ENCODE data around the gene LRRC42.

The LRRC42 gene

DNA sequence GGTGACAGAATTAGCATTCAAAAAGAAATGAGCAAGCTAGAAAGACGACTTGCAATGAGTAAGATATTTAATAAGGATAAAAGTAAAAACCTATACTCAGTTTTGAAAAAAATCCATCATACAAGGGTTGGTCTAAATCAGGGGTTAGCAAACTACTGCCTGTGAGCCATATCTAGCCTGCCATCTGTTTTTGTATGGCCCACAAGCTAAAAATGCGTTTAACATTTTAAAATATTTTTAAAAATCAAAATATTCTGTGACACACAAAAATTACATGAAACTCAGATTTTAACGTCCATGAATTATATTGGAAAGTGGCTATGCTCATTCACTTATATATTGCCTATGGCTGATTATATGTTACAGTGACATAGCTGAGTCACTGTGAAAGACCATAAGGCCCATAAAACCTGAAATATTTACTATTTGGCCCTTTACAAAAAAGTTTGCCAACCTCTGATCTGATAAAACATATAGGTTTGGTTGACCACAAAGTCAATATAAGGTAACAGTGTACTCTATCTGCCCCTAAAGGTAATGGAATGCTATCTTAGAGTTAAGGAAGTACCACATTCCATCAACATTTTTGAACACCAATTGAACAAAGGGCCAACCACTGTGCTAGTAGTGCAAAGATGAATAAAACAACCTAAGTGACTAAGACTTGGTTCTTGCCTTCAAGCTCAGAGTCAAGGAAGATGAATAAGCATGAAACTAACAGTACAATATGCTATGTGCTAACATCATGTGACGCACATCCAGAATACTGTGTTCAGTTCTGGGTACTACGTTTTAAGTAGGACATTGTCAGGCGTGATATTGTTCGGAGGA is 3.8 kb upstream of the LRRC42 start:
- no peak for DNase-seq (ENCODE audit: low read depth in 3 of 3)

DNA sequence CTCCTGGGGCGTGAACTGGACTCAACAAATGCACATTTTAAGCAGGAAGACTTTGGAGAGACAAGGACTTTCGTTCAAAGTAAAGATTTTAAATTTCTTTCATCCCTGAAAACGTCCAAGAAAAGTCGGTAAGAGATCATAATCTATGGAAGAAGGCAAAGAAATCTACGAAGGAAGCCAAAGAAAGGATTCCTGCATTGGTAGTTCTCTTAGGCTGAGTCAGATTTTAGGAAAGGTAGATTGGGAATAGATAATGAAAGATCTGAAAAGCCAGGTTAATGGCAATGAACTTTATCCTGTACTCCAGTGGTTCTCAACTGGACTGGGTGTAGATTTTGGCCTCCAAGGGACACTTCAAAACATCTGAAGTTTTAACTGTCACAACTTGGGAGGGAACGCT is 3.1 kb upstream of the LRRC42 start:
- DNase-seq (ENCODE audit: low read depth in 3 of 3), result no peak

DNA sequence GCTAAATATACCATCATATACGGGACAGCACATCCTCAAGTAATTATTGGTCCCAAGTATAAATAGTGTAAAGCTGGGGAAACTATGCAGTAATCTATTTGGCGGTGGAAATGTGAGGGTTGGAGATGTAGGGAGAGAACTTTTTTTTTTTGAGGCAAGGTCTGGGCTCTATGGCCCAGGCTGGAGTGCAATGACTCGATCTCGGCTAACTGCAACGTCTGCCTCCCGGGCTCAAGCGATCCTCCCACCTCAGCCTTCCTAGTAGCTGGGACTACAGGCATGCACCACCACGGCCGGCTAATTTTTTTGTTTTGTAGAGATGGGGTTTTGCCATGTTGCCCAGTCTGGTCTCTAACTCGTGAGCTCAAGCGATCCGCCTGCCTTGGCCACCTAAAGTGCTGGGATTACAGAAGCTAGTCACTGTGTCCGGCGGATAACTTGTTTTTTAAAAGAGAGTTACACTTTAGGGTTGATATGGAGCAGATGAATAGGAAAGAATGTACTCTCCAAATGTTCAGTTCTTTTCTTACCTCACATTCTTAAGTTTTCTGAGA is 2.6 kb upstream of the LRRC42 start:
- no peak for DNase-seq (ENCODE audit: low read depth in 3 of 3)

DNA sequence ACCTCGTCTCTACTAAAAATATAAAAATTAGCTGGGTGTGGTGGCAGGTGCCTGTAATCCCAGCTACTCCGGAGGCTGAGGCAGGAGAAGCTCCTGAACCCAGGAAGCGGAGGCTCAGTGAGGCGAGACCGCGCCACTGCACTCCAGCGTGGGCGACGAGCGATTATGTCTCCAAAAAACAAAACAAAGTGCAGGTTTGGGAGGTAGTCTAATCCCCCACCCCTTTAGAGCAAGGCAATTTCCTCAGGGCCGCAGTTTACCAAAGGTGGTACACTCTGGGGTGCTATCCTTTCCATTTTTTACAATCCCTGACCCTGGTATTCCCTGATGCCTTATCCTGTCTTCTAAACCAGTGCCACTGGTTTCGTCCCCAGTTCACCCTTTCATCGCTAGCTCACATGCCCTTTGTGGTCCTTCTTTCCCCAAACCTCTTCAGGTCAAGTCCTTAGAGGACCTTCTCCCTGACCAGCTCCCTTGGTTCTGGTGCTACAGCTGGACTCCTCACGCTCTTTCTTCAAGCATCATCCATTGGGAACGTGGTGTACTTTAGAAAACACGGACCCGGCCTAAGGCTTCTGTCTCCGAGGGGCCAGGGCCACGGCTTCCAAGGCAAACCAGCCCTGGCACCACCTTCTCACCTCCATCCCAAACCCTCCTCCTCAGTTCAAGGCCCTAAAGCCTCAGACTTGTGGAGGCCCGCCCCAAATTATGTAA is 1.5 kb upstream of the LRRC42 start:
- no peak for DNase-seq (ENCODE audit: low read depth in 3 of 3)

DNA sequence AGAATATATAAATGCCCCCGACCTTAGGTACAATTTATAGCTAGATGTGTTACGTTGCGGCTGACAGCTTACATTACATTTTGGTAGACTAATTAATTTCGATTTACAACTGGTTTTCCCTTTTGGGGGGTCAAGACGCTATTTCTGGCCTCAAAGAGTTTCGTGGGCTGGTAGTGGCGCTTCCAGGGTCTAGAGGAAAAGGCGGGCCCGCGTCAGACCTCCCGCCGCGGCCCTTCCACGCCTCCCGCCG is 1.0 kb upstream of the LRRC42 start:
- no peak for DNase-seq (ENCODE audit: low read depth in 3 of 3)

DNA sequence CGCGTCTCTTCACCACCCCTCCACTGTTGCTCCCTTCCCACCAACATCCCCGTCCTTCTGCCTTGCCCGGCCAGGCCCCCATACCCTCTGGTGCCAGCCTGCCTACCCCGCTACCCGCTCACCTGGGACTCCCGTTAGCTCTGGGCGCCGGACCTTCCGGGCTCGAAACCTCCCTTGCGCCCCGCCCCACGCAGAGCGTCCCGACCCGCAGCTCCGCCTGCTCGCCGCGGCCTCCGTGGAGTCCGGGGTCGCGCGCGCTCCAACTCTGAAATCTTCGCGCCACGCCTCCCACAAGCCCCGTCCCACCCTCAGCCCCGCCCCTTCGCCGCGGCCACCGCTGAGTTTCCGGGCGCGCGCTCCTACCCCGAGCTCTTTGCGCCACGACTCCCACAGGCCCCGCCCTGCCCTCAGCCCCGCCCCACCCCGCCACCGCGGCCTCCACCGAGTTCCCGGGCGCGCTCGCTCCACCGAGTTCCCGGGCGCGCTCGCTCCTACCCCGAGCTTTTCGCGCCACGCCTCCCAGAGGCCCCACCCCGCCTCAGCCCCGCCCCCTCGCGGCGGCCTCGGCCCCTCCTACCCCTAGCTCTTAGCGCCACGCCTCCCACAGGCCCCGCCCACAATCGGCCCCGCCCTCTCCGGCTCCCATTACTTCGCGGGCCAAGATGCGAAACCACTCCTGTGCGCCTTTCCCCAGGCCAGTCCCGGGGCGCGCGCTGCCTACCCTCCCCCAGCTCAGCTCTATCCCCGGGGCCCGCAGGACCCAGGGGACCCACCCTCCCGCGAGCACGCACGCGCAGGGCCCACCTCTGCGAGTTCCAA is 508 bp upstream of the LRRC42 start, which contains the start of gene IFT25:
Gene IFT25, minus strand, starts transcription at position 267 of the 819 bp plus-strand sequence. CDS start 5,617 bp downstream, outside the sequence.
- peak; percentile 98 to 99 (median 99) for DNase-seq (ENCODE audit: low read depth in 3 of 3)

DNA sequence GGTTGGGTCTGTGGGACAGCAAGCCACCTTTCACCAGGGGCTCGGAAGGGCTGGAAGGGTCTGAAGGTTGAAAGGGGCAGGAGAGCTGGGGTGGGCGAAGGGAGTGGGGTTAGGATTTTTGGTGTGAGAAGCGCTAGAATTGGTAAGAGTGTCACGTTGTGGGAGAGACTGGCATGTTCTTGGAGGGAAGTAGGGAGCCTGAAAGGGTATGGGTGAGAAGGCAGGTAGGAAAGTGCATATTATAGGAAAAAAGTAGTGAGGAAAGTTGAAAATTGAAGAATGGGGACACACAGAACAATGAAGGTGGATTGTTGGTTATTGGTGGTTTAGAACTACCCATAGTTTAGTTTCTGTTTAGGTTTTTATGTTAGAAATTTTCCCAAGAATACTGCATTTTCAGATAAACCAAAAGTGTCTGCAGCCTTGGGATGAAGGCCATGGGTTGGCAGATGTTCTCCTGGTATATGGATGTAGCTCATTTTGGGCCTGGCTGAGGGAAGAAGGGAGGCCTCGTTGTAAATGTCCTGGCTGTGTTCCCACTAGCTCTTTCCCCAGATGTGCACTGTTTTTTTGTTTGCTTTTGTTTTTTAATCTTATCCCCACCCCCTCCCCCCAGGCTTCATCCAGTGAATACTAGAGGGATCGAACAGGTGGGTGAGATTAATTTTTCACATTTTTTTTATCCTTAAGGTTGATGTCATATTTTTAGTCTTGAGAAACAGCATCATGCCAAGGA is 1.2 kb downstream of the LRRC42 start:
- DNase-seq (ENCODE audit: low read depth in 3 of 3), result no peak

DNA sequence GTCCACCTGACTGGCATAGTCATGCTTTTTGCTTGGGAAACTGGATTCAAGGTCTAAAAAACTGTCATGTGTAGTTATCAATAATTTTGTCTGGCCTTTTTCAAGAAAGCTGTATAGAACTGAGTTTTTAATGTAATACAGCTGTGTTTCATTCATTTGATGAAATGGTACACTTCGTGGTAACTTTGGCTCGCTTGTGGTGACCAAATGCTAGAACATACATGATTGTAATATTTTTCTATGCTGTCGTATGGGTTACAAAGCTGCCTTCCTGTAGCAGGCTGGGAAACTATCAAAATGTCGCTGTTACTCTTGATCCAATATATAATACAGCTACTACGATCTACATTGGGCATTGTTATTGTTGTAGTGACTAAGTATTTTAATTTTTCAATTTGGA is 2.1 kb downstream of the LRRC42 start:
- DNase-seq (ENCODE audit: low read depth in 3 of 3), result no peak

DNA sequence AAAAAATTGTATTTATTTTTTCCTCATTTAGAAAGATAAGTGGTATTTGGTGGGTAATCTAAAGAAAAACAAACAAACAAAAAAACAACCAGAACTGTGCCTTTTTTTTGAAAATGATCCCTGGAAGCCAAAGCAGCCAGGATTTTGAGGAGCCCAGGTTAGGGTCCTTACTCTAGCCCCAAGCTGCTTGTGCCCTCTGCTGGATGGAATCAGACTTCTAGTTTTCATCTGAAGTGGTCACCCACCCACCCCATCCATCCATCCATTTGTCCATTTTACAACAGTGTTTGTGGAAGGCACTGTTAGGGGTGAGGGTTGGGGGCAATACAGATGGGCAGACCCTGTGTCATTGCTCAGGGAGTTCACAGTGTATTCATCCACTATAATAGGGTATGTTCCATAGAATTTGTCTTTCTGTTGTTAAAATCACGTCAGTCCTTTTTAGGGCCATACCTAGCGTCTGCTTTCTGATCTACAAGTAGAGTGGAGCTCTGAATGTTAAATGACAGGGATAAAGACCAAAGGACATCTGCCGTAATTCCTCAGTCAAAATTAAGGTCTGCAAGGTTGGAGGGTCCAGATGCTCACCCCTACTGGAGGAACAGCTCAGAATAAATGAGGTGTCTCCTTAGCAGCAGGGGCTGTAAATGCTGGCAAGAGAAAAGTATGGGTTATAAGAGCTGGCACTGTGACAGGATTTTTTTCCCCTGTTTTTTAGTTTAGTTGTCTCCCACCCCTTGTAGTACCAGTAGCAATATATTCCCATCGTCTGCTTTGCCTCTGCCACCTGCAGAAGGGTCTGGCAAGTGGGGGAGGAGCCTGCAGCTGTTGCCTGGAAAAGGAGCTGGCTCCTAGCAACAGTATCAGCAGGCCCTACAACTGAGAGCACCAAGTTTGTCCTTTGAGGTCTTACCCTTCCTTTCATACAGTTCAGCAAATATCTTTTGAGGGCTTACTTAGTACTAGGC is 3.2 kb downstream of the LRRC42 start:
- DNase-seq (ENCODE audit: low read depth in 3 of 3), result no peak

DNA sequence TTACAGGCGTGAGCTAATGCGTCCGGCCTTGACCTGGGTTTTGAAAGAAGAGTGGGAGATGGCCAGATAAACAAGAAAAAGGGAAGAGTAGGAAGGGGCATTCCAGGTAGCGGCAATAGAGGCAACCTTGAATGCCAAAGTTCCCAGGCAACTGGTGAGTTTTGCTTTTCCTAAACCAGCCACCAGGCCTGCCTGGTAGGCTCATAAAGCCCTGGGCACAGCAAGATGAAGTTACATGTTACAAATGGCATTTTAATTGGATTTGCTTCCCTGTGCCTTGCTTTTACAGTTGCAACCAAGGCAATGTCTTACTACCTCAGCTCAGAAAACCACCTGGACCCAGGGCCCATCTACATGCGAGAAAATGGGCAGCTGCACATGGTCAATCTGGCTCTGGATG is 5.5 kb downstream of the LRRC42 start:
- no peak for DNase-seq (ENCODE audit: low read depth in 3 of 3)

DNA sequence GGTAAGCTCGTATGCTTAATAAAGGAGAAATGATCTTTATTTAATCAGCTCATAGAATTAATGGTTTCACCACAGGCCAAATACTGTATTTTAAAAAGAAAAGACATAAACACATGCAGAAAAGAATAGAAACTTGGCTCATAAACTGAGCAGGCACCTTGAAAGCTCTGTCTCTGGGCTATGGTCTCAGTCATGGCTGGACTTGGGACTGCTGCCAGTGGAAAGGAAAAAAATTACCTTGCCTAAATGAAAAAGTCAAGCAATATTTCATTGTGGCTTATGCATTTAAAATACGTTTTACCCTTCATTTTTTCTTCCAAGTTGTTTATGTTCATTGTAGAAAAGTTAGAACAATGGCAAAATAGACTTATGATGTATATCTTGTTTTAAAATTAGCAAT is 8.0 kb downstream of the LRRC42 start:
- no peak for DNase-seq (ENCODE audit: low read depth in 3 of 3)

DNA sequence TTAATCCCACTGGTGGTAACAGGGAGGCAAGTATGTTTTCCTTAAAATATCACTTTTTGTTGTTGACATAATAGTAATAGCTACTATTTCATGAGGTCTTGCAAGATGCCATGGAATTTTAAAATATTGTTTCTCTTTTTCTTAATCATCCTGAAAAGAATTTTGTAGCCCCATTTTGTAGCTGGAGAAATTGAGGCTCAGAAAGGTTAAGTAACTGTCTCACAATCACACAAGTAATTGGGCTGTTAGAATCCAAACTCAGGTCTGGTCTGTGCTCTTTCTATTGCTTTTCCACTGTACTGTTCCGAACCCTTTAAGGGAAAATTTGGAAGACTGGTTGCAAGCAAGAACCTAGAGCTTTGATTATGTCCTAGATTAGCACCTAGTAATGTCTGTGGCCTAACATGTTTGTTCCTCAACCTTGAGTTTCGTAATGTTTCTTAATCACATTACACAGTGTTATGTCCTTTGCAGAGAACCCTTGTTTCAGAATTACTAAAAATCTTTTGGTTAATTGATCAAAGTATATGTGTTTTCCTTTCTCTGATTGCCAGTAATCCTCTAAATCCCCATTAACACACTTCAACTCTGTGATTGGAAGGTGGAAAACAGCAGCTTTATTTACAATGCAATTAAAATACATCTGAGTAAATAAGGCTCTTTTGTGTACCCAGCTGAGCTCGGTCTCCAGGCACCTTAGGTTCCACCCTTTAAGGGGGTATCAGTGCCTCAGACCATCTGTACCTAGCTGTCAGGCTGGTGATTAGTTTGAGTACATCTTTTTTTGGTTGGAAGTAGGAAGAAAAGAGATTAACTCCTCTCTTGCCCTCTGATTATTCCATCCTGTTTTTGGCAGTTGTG is 10.4 kb downstream of the LRRC42 start:
- DNase-seq (ENCODE audit: low read depth in 3 of 3), result no peak

DNA sequence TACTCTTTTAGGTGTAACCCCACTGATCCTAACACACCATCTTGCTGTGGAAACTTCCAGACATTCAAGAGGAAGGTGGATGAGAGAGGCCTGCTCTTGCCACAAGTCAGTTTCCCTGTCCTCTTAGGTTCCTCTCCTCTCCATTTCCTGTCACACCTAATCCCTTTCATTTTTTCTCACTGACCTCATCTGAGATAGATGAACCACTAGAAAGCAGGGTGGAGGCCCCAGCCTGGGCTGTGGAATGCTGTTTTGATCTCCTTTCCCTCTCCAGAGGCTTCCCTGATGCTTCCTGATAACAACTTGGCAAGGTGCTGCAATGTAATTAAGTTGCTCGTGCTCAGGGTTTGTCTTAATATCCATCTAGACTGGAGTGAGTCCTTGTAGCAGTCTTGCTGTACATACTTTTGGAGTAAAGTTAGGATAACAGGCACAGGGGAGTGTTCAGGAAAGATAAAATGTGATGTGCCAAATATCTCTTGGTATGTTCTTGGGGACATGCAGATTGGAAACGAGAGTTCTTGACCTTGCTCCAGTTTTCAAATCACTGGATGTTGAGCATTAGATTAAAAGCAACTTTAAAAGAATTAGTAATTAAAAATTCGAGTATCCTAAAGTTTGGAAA is 11.2 kb downstream of the LRRC42 start:
- no peak for DNase-seq (ENCODE audit: low read depth in 3 of 3)

DNA sequence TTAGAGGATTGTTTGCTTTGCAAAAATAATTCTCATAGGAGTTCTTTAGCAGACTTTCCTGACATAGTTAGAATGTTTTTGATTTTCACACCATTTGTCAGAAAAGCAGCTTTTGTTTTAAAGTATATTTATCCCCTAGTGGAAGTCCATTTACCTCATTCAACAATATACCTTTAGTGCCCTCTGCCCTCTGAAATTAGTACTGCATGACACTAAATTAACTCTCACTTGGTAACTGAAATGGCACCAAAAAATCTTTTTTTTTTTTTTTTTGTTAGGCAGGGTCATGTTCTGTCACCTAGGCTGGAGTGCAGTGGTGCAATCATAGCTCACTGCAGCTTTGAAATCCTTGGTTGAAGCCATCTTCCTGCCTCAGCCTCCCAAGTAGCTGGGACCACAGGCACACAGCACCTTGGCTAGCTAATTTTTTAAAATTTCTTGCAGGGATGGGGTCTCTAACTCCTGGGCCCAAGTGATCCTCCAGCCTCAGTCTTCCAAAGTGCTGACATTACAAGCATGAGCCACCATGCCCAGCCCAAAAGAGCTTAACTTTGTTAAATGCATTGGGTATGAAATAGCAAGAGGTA is 13.6 kb downstream of the LRRC42 start:
- no peak for DNase-seq (ENCODE audit: low read depth in 3 of 3)

DNA sequence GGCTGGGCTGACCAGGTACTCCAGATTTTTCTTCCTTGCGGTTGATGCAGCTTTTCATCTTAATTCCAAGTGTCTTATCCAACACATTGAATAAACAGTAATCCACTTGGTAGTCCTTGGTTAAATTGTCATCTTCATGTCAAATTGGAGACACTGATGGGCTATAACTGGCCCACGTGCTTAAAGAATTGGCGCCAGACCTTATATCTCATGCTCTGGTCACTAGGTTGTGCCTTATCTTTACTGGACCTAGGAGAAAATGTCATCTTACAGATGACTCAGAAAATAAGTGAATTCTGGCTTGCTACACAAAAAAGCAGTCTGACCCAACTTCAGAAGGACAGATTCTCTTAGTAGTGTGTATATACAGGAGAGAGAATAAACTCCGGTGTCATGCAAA is 16.2 kb downstream of the LRRC42 start:
- no peak for DNase-seq (ENCODE audit: low read depth in 3 of 3)

DNA sequence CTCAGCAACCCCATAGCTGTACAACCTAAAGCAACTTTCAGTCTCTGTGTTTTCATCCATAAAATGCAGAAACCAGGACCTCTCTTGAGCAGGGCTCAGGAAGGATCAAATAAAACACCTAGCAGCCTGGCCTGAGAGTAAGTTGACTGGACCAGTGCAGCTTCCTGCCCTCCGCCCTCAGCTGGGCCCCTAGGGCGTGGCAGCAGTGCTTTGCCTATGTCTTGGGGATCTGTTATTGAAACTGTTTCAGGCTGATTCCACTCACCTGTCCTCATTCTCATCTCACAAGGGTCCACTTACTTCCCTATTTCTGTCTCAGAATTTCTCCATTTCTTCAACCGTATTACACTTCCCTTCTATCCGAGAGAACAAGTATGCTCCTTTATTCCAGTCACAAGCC is 17.3 kb downstream of the LRRC42 start:
- no peak for DNase-seq (ENCODE audit: low read depth in 3 of 3)

DNA sequence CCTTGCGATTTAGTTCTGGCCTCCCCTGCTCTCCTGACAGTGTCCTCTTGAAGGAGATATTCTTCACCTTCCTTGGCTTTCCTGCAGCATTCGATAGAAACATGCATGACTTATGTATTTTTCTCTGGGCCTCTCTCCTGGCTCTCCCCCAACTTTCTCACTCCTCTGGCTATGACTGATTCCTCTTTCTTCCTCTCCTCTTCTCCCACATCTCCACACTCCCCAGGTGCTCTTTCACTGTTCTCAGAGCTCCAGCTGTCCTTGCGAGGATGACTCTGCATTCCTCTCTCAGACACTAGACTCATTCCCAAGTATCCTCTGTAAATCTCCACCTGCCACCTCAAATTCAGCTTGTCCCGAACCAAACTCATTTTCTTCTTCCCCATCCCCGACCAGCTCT is 18.0 kb downstream of the LRRC42 start:
- DNase-seq (ENCODE audit: low read depth in 3 of 3), result no peak

DNA sequence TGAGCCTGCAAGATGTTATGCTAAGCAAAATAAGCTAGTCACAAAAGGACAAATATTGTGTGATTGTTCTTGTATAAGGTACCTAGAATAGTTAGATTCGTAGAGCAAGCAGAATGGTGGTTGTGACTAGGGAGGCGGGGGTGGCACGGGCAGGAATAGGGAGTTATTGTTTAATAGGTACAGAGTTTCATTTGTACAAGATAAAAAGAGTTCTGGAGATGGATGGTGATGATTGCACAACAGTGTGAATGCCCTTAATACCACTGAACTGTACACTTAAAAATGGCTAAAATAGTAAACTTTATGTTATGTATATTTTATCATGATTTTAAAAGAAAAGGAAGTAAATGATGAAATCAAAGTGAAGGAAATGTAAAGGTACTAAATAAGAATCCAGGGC is 20.6 kb downstream of the LRRC42 start:
- no peak for DNase-seq (ENCODE audit: low read depth in 3 of 3)

All from stimulated activated CD4-positive, alpha-beta T cell treated with anti-CD3 and anti-CD28 coated beads, TNF-alpha, amount 100 ng/mL, for 4 hours (primary cell).